H7 (cell line): ENCODE measurements around the gene ART4. TPM values are rescaled to one million over a fixed set of nuclear protein-coding genes. Genes with fewer than 3 reads are reported as not detected.

Source experiments
- DNase-seq: peaks from one replicate; pipeline ENCODE4 v3.0.0; 2012
- H3K27me3 ChIP-seq: 2 replicates; pipeline ENCODE4 v1.6.0; 2011; ENCODE audit warnings: mild to moderate bottlenecking, low read length; ENCODE audit not compliant: control insufficient read depth, insufficient read depth
- H3K36me3 ChIP-seq: replicated peaks from 2 replicates; pipeline ENCODE4 v1.5.1; 2011; ENCODE audit warnings: low read length; ENCODE audit not compliant: control insufficient read depth, insufficient read depth
- H3K4me3 ChIP-seq: 2 replicates; pipeline ENCODE4 v1.5.1; 2011; ENCODE audit warnings: low read depth, mild to moderate bottlenecking, control low read depth, low read length, moderate library complexity; ENCODE audit not compliant: insufficient read depth
- total RNA-seq: library from RNA; depleted of rRNA; stranded (reverse); fragments of >200 nt; shearing (Covaris generic); gene quantifications from 2 replicates; pipeline ENCODE4 v1.2.3, GENCODE V29; 2014; rRNA removed

ART4 gene
- total RNA-seq, 1 experiment from 2014 or later: not detected

DNA sequence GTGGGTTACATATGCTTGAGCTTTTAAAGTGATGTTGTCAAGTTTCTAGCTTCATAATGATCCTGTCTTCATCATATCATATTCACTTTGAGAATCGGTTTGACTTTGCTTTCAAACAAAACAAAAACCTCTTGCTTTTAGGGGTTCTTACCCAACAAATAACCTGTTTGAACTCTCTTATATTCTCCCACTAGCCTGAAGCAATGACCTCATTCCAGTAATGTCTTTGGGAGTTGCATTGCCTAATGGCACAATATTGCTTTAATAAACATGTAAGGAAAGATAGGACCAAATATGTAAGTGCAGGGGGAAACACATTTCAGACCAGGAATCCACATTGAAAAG, 67.7 kb downstream of the ART4 start:
- Histone ChIP-seq H3K36me3 (no peaks in the 10 kb centered on the region), H3K27me3 (no peaks in the 10 kb centered on the region), H3K4me3 (peak overlapping the region; percentile 87; the same call in 1 of the 2 replicates)
- no peak for DNase-seq

Other genes with a start within 250 kb of the ART4 start
- gene GUCY2C, start 146.9 kb downstream of the ART4 start, total RNA-seq: 1.1 and 2.5 TPM in 2 replicates
- 31.7 and 33.8 TPM in 2 replicates for gene WBP11, start 40.0 kb downstream of the ART4 start, total RNA-seq
- 1.7 and 3.0 TPM in 2 replicates for gene C12orf60, start 39.9 kb downstream of the ART4 start, total RNA-seq
- gene SMCO3, start 29.3 kb downstream of the ART4 start, total RNA-seq: not detected in 2 replicates
- gene MGP, start 42.3 kb upstream of the ART4 start, total RNA-seq: not detected in 2 replicates
- not detected in 2 replicates for gene ERP27, start 95.0 kb upstream of the ART4 start, total RNA-seq
- 0.89 and 2.1 TPM in 2 replicates for gene ARHGDIB, start 118.1 kb upstream of the ART4 start, total RNA-seq
- gene PDE6H, start 129.5 kb upstream of the ART4 start, total RNA-seq: not detected in 2 replicates